GM12872 (cell line): ENCODE measurements around the gene TRPM2.
A peak's percentile ranks its signal among the peaks of the same experiment; 100 is the strongest.

Source experiments
- CTCF ChIP-seq: IDR thresholded peaks from 3 replicates; pipeline ENCODE4 v1.5.1; 2011; ENCODE audit warnings: low read depth, mild to moderate bottlenecking, low read length, moderate library complexity; ENCODE audit not compliant: insufficient read depth

Gene TRPM2

GRCh38 chr21:44475266-44475845, 121.9 kb downstream of the TRPM2 start:
- TF ChIP-seq CTCF = no peak

- no peak for TF ChIP-seq CTCF
These were observed 123.7 kb downstream of the TRPM2 start for GRCh38 chr21:44477131-44477530.

GRCh38 chr21:44477712-44478111, 124.3 kb downstream of the TRPM2 start:
- no peak for TF ChIP-seq CTCF

- no peak for TF ChIP-seq CTCF
These were observed 124.8 kb downstream of the TRPM2 start for GRCh38 chr21:44478124-44478800.

- TF ChIP-seq CTCF = no peak
These were observed 125.4 kb downstream of the TRPM2 start for GRCh38 chr21:44478801-44479167.

GRCh38 chr21:44479556-44480199, 126.3 kb downstream of the TRPM2 start:
- peak; percentile 67 for TF ChIP-seq CTCF

GRCh38 chr21:44480200-44481053, 127.0 kb downstream of the TRPM2 start:
- no peak for TF ChIP-seq CTCF
